IPS-18c (cell line): ENCODE data around the gene RPL3.

Experiments
- H3K4me3 ChIP-seq: 2 replicates; pipeline ENCODE4 v1.7.0; 2013; ENCODE audit warnings: low read depth, mild to moderate bottlenecking, low read length, moderate library complexity; ENCODE audit not compliant: insufficient read depth
- H3K9me3 ChIP-seq: one replicate; pipeline ENCODE4 v1.6.1; 2013; ENCODE audit warnings: mild to moderate bottlenecking, low read length, moderate library complexity; ENCODE audit not compliant: control insufficient read depth, insufficient read depth

Gene RPL3

GRCh38 chr22:39263626-39264348 is 55.6 kb downstream of the RPL3 start:
- no peak overlapping the region for H3K4me3 ChIP-seq
- peaks cover 3% of the 10 kb centered on the region for H3K9me3 ChIP-seq
